ENCODE data around the gene EGF.
"Not testable (repeated sequence)": the region's sequence is repeated elsewhere in the genome, so short reads cannot be mapped to it uniquely, and the experiment has no call there.

Gene EGF

GRCh38 chr4:109945056-109945455, 32.4 kb downstream of the EGF start:
- DNase-seq (ENCODE audit: low spot score) = no peak
- Histone ChIP-seq H3K27ac (no peak overlapping the region), H3K4me3 (no peak overlapping the region)
- TF ChIP-seq, protein P1, sequence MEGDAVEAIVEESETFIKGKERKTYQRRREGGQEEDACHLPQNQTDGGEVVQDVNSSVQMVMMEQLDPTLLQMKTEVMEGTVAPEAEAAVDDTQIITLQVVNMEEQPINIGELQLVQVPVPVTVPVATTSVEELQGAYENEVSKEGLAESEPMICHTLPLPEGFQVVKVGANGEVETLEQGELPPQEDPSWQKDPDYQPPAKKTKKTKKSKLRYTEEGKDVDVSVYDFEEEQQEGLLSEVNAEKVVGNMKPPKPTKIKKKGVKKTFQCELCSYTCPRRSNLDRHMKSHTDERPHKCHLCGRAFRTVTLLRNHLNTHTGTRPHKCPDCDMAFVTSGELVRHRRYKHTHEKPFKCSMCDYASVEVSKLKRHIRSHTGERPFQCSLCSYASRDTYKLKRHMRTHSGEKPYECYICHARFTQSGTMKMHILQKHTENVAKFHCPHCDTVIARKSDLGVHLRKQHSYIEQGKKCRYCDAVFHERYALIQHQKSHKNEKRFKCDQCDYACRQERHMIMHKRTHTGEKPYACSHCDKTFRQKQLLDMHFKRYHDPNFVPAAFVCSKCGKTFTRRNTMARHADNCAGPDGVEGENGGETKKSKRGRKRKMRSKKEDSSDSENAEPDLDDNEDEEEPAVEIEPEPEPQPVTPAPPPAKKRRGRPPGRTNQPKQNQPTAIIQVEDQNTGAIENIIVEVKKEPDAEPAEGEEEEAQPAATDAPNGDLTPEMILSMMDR (IDR thresholded peaks at IDR 0.05) = no peak

GRCh38 chr4:109946120-109946519, 33.4 kb downstream of the EGF start:
- Histone ChIP-seq H3K4me3 (no peak overlapping the region), H3K27ac (no peak overlapping the region)
- no peak for DNase-seq (ENCODE audit: low spot score)
- TF ChIP-seq, protein P1 (IDR thresholded peaks at IDR 0.05) = no peak

GRCh38 chr4:109947457-109947856, 34.8 kb downstream of the EGF start:
- TF ChIP-seq, protein P1 (IDR thresholded peaks at IDR 0.05) = no peak
- H3K4me3 ChIP-seq = no peak overlapping the region
- H3K27ac ChIP-seq = no peak overlapping the region
- DNase-seq (ENCODE audit: low spot score) = no peak

- Histone ChIP-seq H3K4me3 (no peak overlapping the region), H3K27ac (no peak overlapping the region)
- TF ChIP-seq, protein P1 (IDR thresholded peaks at IDR 0.05) = no peak
- DNase-seq (ENCODE audit: low spot score) = no peak
Observed at GRCh38 chr4:109947918-109948317, 35.2 kb downstream of the EGF start.

- H3K27ac ChIP-seq; H3K4me3 ChIP-seq; DNase-seq (ENCODE audit: low spot score): not testable (repeated sequence)
Observed at GRCh38 chr4:109949099-109949718, 36.5 kb downstream of the EGF start.

- Histone ChIP-seq H3K27ac (no peak overlapping the region), H3K4me3 (no peak overlapping the region)
- TF ChIP-seq, protein P1 (IDR thresholded peaks at IDR 0.05) = no peak
- no peak for DNase-seq (ENCODE audit: low spot score)
Observed at GRCh38 chr4:109952612-109953011, 39.9 kb downstream of the EGF start.

GRCh38 chr4:109953556-109953955, 40.9 kb downstream of the EGF start:
- DNase-seq (ENCODE audit: low spot score) = no peak
- no peak overlapping the region for H3K4me3 ChIP-seq
- TF ChIP-seq, protein P1 (IDR thresholded peaks at IDR 0.05) = no peak
- no peak overlapping the region for H3K27ac ChIP-seq
